ENCODE results near the gene PCCB. TPM values are rescaled to one million over a fixed set of nuclear protein-coding genes. Genes with fewer than 3 reads are reported as not detected.
"Not testable (repeated sequence)": the region's sequence is repeated elsewhere in the genome, so short reads cannot be mapped to it uniquely, and the experiment has no call there.

The PCCB gene
- total and polyA plus RNA-seq, 8 donors: 4.7 to 45.0 (median 21.8) TPM

- no peak for DNase-seq
- WGBS, 5 donors: 71 to 85% (median 84%) methylated on average over 2 of the region's 2 CpGs
- Histone ChIP-seq H3K4me3 (no peak overlapping the region), H3K27ac (no peak overlapping the region), H3K36me3 (no peaks in the 10 kb centered on the region), H3K4me1 (no peaks in the 10 kb centered on the region), H3K9me3 (no peaks in the 10 kb centered on the region), H3K27me3 (no peaks in the 10 kb centered on the region)
- intact Hi-C loops (cut with DNase I; ENCODE audit: low total_unique reads): no loop called here
- TF ChIP-seq EP300 (IDR thresholded peaks at IDR 0.05) (no peak), POLR2A (IDR thresholded peaks at IDR 0.05) (no peak), CTCF (IDR thresholded peaks at IDR 0.05) (no peak), POLR2AphosphoS5 (IDR thresholded peaks at IDR 0.05) (no peak)
Measured at GRCh38 chr3:136211547-136211946, 38.6 kb upstream of the PCCB start.

GRCh38 chr3:136222746-136223145, 27.4 kb upstream of the PCCB start:
- H3K27me3 ChIP-seq; H3K36me3 ChIP-seq; H3K4me3 ChIP-seq; DNase-seq; H3K27ac ChIP-seq; intact Hi-C loops (cut with DNase I; ENCODE audit: low total_unique reads); H3K4me1 ChIP-seq: not testable (repeated sequence)
- 93 to 96% (median 94%) methylated on average over 4 of the region's 4 CpGs for WGBS, 5 donors
- H3K9me3 ChIP-seq: peaks cover 0 to 12% (median 9%) of the 10 kb centered on the region in 4 donors

- H3K4me1 ChIP-seq: no peaks in the 10 kb centered on the region
- 45 to 92% (median 81%) methylated on average over 2 of the region's 2 CpGs for WGBS, 5 donors
Measured at GRCh38 chr3:136232413-136232812, 17.7 kb upstream of the PCCB start.

GRCh38 chr3:136235545-136235944, 14.6 kb upstream of the PCCB start:
- intact Hi-C loops (cut with DNase I; ENCODE audit: low total_unique reads): no loop called here
- no peak overlapping the region for H3K4me3 ChIP-seq
- peaks cover 0 to 8% (median 0%) of the 10 kb centered on the region in 4 donors for H3K4me1 ChIP-seq
- H3K36me3 ChIP-seq: no peaks in the 10 kb centered on the region
- H3K27me3 ChIP-seq: no peaks in the 10 kb centered on the region
- no peak overlapping the region for H3K27ac ChIP-seq
- TF ChIP-seq CTCF (IDR thresholded peaks at IDR 0.05) (no peak), EP300 (IDR thresholded peaks at IDR 0.05) (no peak), POLR2A (IDR thresholded peaks at IDR 0.05) (no peak), POLR2AphosphoS5 (IDR thresholded peaks at IDR 0.05) (no peak)
- 90 to 100% (median 100%) methylated on average over 1 of the region's 1 CpG for WGBS, 5 donors
- H3K9me3 ChIP-seq: no peaks in the 10 kb centered on the region
- DNase-seq: no peak

More at GRCh38 chr3:136232413-136232812, 17.7 kb upstream of the PCCB start:
- no peaks in the 10 kb centered on the region for H3K36me3 ChIP-seq
- no peak overlapping the region for H3K4me3 ChIP-seq
- no peaks in the 10 kb centered on the region for H3K27me3 ChIP-seq
- no peak overlapping the region for H3K27ac ChIP-seq
- TF ChIP-seq EP300 (IDR thresholded peaks at IDR 0.05) (no peak), CTCF (IDR thresholded peaks at IDR 0.05) (no peak), POLR2AphosphoS5 (IDR thresholded peaks at IDR 0.05) (no peak), POLR2A (IDR thresholded peaks at IDR 0.05) (no peak)
- no peaks in the 10 kb centered on the region for H3K9me3 ChIP-seq
- no peak for DNase-seq
- intact Hi-C loops (cut with DNase I; ENCODE audit: low total_unique reads): no loop called here

GRCh38 chr3:136236109-136236508, 14.0 kb upstream of the PCCB start:
- Histone ChIP-seq H3K9me3 (no peaks in the 10 kb centered on the region), H3K27ac (no peak overlapping the region), H3K4me3 (no peak overlapping the region), H3K36me3 (no peaks in the 10 kb centered on the region), H3K4me1 (peaks cover 0 to 8% (median 0%) of the 10 kb centered on the region in 4 donors), H3K27me3 (no peaks in the 10 kb centered on the region)
- no peak for DNase-seq
- WGBS, 5 donors: 81 to 91% (median 83%) methylated on average over 2 of the region's 2 CpGs
- intact Hi-C loops (cut with DNase I; ENCODE audit: low total_unique reads): no loop called here
- TF ChIP-seq EP300 (IDR thresholded peaks at IDR 0.05) (no peak), CTCF (IDR thresholded peaks at IDR 0.05) (no peak), POLR2AphosphoS5 (IDR thresholded peaks at IDR 0.05) (no peak), POLR2A (IDR thresholded peaks at IDR 0.05) (no peak)

All from stomach (tissue), 9 donors.